HFF-Myc (cell line): ENCODE results near the gene SNX17.

ENCODE experiments used
- DNase-seq: peaks from one replicate; pipeline ENCODE4 v3.0.0-alpha.2; 2011; ENCODE audit warnings: low read depth; ENCODE audit errors: extremely low read depth
- H3K4me3 ChIP-seq: replicated peaks from 2 replicates; pipeline ENCODE4 v1.5.1; 2011; ENCODE audit warnings: low read depth, mild to moderate bottlenecking, control low read depth, low read length
- CTCF ChIP-seq: IDR thresholded peaks from 2 replicates; pipeline ENCODE4 v1.5.1; 2012; ENCODE audit warnings: mild to moderate bottlenecking, low read depth, low read length, control low read depth; ENCODE audit errors: missing control alignments

Gene SNX17

DNA sequence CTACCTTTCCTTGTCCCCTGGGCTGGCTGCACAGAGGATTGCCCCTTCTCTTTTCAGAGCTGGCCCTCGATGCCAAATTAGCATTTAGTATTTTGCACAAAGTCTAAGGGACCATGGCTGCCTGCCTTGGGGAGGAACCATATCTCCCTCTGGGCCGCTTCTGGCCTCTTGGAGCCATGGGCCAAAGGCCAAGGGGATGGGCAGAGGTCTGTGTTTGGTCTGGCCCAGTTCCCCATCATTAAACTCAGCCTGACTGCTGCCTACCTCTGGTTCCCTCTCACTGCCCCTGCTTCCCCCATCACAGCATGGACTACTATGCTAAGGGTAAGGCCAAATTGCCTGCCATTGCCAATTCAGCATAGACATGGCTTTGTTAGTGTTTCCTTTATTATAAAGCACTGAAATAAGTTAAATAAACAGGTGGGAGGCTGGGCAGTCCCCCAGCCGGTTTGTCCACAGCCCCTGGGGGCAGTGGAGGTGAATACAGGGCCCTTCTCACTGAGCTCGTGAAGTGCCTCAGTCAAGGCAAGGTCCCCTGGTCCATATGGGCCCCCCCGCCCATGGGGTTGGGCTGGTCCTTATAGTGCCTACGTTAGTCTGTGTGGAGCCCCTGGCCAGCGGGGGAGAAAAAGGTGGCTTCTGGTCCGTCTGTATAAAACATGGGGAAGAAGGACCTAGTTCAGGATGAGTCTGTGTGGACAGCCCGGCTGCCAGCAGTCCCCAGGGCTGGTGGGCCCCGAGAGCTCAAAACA is 6.6 kb downstream of the SNX17 start:
- no peak overlapping the region for H3K4me3 ChIP-seq
- no peak for TF ChIP-seq CTCF
- DNase-seq, result no peak

GRCh38 chr2:27377618-27378095 is 7.2 kb downstream of the SNX17 start:
- no peak overlapping the region for H3K4me3 ChIP-seq
- no peak for TF ChIP-seq CTCF
- no peak for DNase-seq

GRCh38 chr2:27378096-27378808 is 7.8 kb downstream of the SNX17 start:
- H3K4me3 ChIP-seq, result no peak overlapping the region
- peak; percentile 16 for TF ChIP-seq CTCF
- DNase-seq, result no peak

DNA sequence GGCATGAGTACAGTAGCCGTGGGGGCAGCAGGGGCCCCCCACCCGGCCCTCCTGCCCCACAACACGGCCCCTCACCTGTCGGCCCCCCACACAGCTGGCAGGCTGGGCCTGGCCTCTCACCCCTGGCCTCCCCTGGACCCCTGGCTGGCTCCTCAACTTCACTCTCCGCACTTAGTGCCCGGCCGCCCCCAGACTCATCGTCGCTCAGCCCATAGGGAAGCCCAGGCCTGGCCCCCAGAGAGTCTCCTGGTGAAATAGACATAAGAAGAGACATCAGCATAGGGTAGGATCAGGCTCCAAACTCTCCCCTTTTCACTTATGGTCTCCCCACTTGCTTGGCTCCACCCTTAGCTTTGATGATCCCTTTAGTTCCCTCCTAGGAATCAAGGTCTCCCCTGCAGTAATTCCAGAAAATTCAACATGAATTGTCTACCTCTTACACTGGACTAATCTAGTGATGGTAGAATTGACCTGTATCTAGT is 8.4 kb downstream of the SNX17 start:
- no peak for DNase-seq
- 0 out of 2 replicates have a peak overlapping the region, but pooled peaks have one; percentile 57 for H3K4me3 ChIP-seq
- no peak for TF ChIP-seq CTCF

DNA sequence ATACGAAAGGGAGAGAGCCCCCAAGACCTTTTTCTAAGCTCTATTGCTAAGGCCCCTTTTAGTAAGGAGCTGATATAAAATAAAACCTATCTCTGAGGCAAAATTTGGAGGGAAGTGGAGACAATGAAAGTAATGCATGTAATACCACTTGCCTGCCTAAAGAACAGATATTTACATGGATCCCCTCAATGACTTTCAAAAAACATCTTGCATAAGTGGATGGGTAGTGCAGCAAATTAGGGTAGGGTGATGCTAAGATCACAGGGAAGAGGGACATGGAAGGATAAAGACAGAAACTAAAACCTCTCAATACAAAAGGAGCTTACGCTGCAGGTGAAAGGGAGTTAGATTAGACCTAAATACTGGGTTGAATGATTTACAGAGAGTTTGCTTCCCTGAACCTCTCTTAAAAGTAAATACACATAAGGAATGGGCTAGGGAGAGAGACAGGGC is 9.0 kb downstream of the SNX17 start:
- H3K4me3 ChIP-seq, result peak overlapping the region; percentile 57
- DNase-seq, result no peak
- TF ChIP-seq CTCF, result no peak

GRCh38 chr2:27379836-27380625 is 9.6 kb downstream of the SNX17 start:
- no peak for DNase-seq
- H3K4me3 ChIP-seq, result peak overlapping the region; percentile 57
- TF ChIP-seq CTCF, result no peak
